ENCODE results near the gene RPL38.

DNA sequence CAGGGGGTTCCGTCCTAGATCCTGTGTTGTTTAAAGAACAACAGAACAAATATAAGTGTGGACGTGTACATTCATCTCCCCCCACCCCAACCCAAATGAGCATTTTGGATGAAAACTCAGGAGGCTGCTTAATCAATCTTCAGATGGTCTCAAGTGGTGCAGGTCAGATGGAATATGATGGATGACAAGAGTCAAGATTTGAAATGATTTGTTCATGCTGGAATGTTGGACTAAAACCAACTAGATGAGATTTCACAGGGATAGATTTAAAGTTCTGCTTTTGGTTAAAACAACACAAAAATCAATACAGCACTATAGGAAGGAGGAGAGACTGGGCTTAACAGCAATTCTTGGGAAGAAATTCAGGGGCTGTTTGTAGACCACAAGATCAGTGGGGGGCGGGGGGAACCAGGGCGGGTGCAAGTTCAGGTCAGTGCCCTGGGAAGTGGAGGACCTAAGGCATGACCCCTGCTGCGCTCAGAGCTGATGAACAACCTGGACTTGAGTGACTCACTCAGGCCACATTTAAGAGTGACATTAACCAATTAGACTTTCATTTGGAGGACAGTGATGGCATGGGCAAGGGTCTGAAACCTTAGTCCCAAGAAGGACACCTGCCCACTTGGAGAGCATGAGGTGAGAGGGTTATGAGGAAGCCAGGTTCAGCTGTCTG is 25.0 kb downstream of the RPL38 start:
- no peak for TF ChIP-seq POLR2A (IDR thresholded peaks at IDR 0.05)
- no peak for TF ChIP-seq CTCF (IDR thresholded peaks at IDR 0.05)

Measured in esophagus squamous epithelium (tissue), 4 donors.